Body of pancreas (tissue), 4 donors: ENCODE measurements around the gene UFM1. TPM values are rescaled to one million over a fixed set of nuclear protein-coding genes. Genes with fewer than 3 reads are reported as not detected.

Experiments used
- ATAC-seq: fragments of 150-250 bp; one replicate; pipeline ENCODE4 v1.9.1; 2016
- DNase-seq, 4 donors: peaks; one replicate each; pipeline ENCODE4 v3.0.0-alpha.2; 2019
- H3K27ac ChIP-seq, 4 donors: fragments of 200-600 bp; sonication (generic); 1 replicate in 3 of 4; 2 replicates in 1 of 4; pipeline versions ENCODE4 v1.5.1 to v1.6.1; 2016 to 2019; ENCODE audit warnings: mild to moderate bottlenecking in 1 of 4, mixed read lengths in 1 of 4, moderate library complexity in 1 of 4
- H3K27me3 ChIP-seq, 2 donors: fragments of 200-600 bp; sonication (generic); one replicate each; pipeline ENCODE4 v1.6.0; 2016; ENCODE audit warnings: mild to moderate bottlenecking in 1 of 2
- H3K36me3 ChIP-seq, 2 donors: fragments of 200-600 bp; sonication (generic); replicated peaks in 1 of 2; 2 replicates each; pipeline ENCODE4 v1.5.1; 2016; ENCODE audit warnings: low read depth in 2 of 2; ENCODE audit not compliant: insufficient read depth in 1 of 2
- H3K4me1 ChIP-seq: fragments of 200-600 bp; sonication (generic); one replicate; pipeline ENCODE4 v1.6.0; 2016
- H3K4me3 ChIP-seq, 2 donors: fragments of 200-600 bp; sonication (generic); 1 replicate in 1 of 2; 2 replicates in 1 of 2; pipeline ENCODE4 v1.5.1; 2016 to 2019
- H3K9me3 ChIP-seq, 3 donors: fragments of 200-600 bp; sonication (generic); 1 replicate in 2 of 3; 2 replicates in 1 of 3; pipeline ENCODE4 v1.5.1; 2016
- CTCF ChIP-seq, 7 experiments: fragments of 450-650 bp in 4 of 7; fragments of 200-600 bp in 3 of 7; sonication (generic) in 3 of 7; IDR thresholded peaks; one replicate each; pipeline ENCODE4 v1.5.1; 2016 to 2019; ENCODE audit warnings: antibody characterized with exemption in 7 of 7
- POLR2A ChIP-seq, 3 donors: fragments of 450-650 bp; IDR thresholded peaks; one replicate each; pipeline ENCODE4 v1.6.1; 2016; ENCODE audit warnings: antibody characterized with exemption in 3 of 3, mild to moderate bottlenecking in 2 of 3
- WGBS, 2 donors: methylation state at CpG; one replicate each; pipeline ENCODE4 v1.1.5; 2017; 5-methylcytosine and 5-hydroxymethylcytosine counted together
- intact Hi-C: fragments of 100-400 bp; cut with DNase I; formaldehyde crosslinking; loops from one replicate; pipeline ENCODE4 v1.15.1; 2023
- total RNA-seq, 2 donors: library from RNA; depleted of rRNA; stranded (reverse); fragments of >200 nt; gene quantifications; one replicate each; pipeline ENCODE4 v1.1.0, GENCODE V29; 2016

The UFM1 gene
- total RNA-seq, 2 donors from 2014 or later = 44.8 to 65.9 TPM

GRCh38 chr13:38316129-38316528 is 33.5 kb upstream of the UFM1 start:
- no peak for DNase-seq
- H3K36me3 ChIP-seq = no peaks in the 10 kb centered on the region
- H3K27me3 ChIP-seq = no peaks in the 10 kb centered on the region
- H3K4me3 ChIP-seq = no peak overlapping the region
- ATAC-seq = no peak
- TF ChIP-seq POLR2A (IDR thresholded peaks at IDR 0.05) (no peak), CTCF (IDR thresholded peaks at IDR 0.05) (no peak)
- no peaks in the 10 kb centered on the region for H3K9me3 ChIP-seq
- no peaks in the 10 kb centered on the region for H3K4me1 ChIP-seq
- no peak overlapping the region for H3K27ac ChIP-seq
- intact Hi-C loops = no loop called here

GRCh38 chr13:38321654-38322053 is 28.0 kb upstream of the UFM1 start:
- 90 to 93% methylated on average over 5 of the region's 5 CpGs for WGBS, 2 donors
- H3K4me1 ChIP-seq = no peaks in the 10 kb centered on the region
- H3K36me3 ChIP-seq = no peaks in the 10 kb centered on the region
- H3K9me3 ChIP-seq = no peaks in the 10 kb centered on the region
- DNase-seq (no peak), ATAC-seq (no peak)
- TF ChIP-seq CTCF (IDR thresholded peaks at IDR 0.05) = no peak
- TF ChIP-seq POLR2A (IDR thresholded peaks at IDR 0.05) = no peak
- intact Hi-C loops = no loop called here
- H3K4me3 ChIP-seq = no peak overlapping the region
- no peak overlapping the region for H3K27ac ChIP-seq
- no peaks in the 10 kb centered on the region for H3K27me3 ChIP-seq

GRCh38 chr13:38325426-38325825 is 24.2 kb upstream of the UFM1 start:
- Histone ChIP-seq H3K4me3 (no peak overlapping the region), H3K9me3 (no peaks in the 10 kb centered on the region), H3K27me3 (no peaks in the 10 kb centered on the region), H3K4me1 (no peaks in the 10 kb centered on the region), H3K36me3 (no peaks in the 10 kb centered on the region), H3K27ac (no peak overlapping the region)
- intact Hi-C loops = no loop called here
- 91 to 93% methylated on average over 1 of the region's 1 CpG for WGBS, 2 donors
- TF ChIP-seq CTCF (IDR thresholded peaks at IDR 0.05) = no peak
- no peak for TF ChIP-seq POLR2A (IDR thresholded peaks at IDR 0.05)
- DNase-seq (no peak), ATAC-seq (no peak)

GRCh38 chr13:38328699-38329098 is 21.0 kb upstream of the UFM1 start:
- H3K36me3 ChIP-seq = no peaks in the 10 kb centered on the region
- no peaks in the 10 kb centered on the region for H3K9me3 ChIP-seq
- intact Hi-C loops = no loop called here

More at GRCh38 chr13:38328699-38329098, 21.0 kb upstream of the UFM1 start:
- ATAC-seq = no peak
- no peak for DNase-seq
- Histone ChIP-seq H3K4me1 (no peaks in the 10 kb centered on the region), H3K27me3 (no peaks in the 10 kb centered on the region), H3K4me3 (no peak overlapping the region), H3K27ac (no peak overlapping the region)
- TF ChIP-seq POLR2A (IDR thresholded peaks at IDR 0.05) (no peak), CTCF (IDR thresholded peaks at IDR 0.05) (no peak)
- WGBS, 2 donors = 74 to 82% methylated on average over 2 of the region's 2 CpGs
